Measurements from ENCODE around the gene SPRR2G. TPM values are rescaled to one million over a fixed set of nuclear protein-coding genes. Genes with fewer than 3 reads are reported as not detected.
"Not testable (repeated sequence)": the region's sequence is repeated elsewhere in the genome, so short reads cannot be mapped to it uniquely, and the experiment has no call there.

Gene SPRR2G
- not detected for total RNA-seq

DNA sequence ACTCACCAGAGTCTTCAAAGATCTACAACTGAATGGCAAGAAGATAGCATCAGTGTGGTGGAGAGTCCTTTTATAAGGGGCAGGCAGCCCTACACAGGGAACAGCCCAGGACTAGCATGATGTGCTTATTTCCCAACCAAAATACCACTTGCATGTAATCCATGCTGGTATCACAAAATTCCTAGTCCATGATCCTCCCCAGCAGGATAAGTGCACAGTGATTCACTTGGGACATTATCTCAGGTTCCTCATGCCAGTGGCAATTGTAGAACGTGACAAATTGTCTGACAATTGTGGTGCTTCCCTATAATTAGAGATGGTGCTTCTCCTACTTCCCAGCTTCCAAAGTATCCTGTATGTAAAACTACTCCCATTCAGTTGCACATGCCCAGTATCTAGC, at the start of gene SPRR2G:
Gene SPRR2G (minus strand): TSS at position 45 of the 400 bp plus-strand sequence. CDS start 780 bp downstream, outside the sequence.
- no peaks in the 10 kb centered on the region for H3K36me3 Mint-ChIP-seq
- no peaks in the 10 kb centered on the region for H3K4me1 Mint-ChIP-seq
- ATAC-seq (ENCODE audit: low read depth) (no peak), DNase-seq (no peak)
- H3K4me3 Mint-ChIP-seq = no peak within 1 kb of the TSS
- POLR2A ChIA-PET = no interaction called here
- no peaks in the 10 kb centered on the region for H3K9me3 Mint-ChIP-seq
- H3K27me3 Mint-ChIP-seq = peaks cover 6% of the 10 kb centered on the region
- no peak within 1 kb of the TSS for H3K27ac Mint-ChIP-seq

- ATAC-seq (ENCODE audit: low read depth) (no peak), DNase-seq (no peak)
- Mint-ChIP-seq H3K27me3 (peaks cover 12% of the 10 kb centered on the region), H3K9me3 (no peaks in the 10 kb centered on the region), H3K4me1 (no peaks in the 10 kb centered on the region), H3K36me3 (no peaks in the 10 kb centered on the region), H3K27ac (no peak overlapping the region), H3K4me3 (no peak overlapping the region)
- POLR2A ChIA-PET = no interaction called here
Measured at GRCh38 chr1:153195216-153195615, 44.5 kb upstream of the SPRR2G start.

GRCh38 chr1:153194331-153195050, 43.8 kb upstream of the SPRR2G start:
- no peak overlapping the region for H3K4me3 Mint-ChIP-seq
- no peak overlapping the region for H3K27ac Mint-ChIP-seq
- no peaks in the 10 kb centered on the region for H3K4me1 Mint-ChIP-seq
- peaks cover 12% of the 10 kb centered on the region for H3K27me3 Mint-ChIP-seq
- POLR2A ChIA-PET = no interaction called here
- ATAC-seq (ENCODE audit: low read depth) = no peak
- no peaks in the 10 kb centered on the region for H3K36me3 Mint-ChIP-seq
- no peak for DNase-seq
- no peaks in the 10 kb centered on the region for H3K9me3 Mint-ChIP-seq

DNA sequence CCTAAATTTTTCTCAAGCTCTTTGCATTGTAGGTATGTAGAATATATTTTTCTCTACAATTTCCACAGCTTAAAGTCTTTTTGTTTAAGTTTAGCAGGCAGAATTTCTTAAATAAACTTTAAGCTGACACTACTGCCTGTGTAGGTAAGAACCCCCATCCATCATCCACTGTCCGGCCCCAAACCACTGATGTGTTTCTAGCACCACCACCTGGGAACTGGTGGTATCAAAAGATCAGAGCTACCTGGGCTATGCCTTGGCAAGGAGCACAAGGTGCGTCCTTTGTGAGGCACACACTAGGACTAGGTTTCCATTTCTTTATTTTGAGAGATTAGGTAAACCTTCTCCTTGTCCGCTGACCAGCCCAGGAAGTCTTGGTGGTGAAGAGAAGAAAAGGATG, 42.0 kb upstream of the SPRR2G start:
- Mint-ChIP-seq H3K4me1 (no peaks in the 10 kb centered on the region), H3K9me3 (no peaks in the 10 kb centered on the region), H3K27me3 (peaks cover 11% of the 10 kb centered on the region), H3K27ac (no peak overlapping the region), H3K4me3 (no peak overlapping the region), H3K36me3 (no peaks in the 10 kb centered on the region)
- DNase-seq (no peak), ATAC-seq (ENCODE audit: low read depth) (no peak)
- POLR2A ChIA-PET = no interaction called here

- Mint-ChIP-seq H3K27me3 (peaks cover 17% of the 10 kb centered on the region), H3K27ac (no peak overlapping the region), H3K4me1 (no peaks in the 10 kb centered on the region), H3K9me3 (peaks cover 4% of the 10 kb centered on the region), H3K36me3 (no peaks in the 10 kb centered on the region), H3K4me3 (no peak overlapping the region)
- ATAC-seq (ENCODE audit: low read depth) (no peak), DNase-seq (no peak)
- POLR2A ChIA-PET = no interaction called here
Measured at GRCh38 chr1:153190373-153190772, 39.7 kb upstream of the SPRR2G start.

GRCh38 chr1:153188301-153188700, 37.6 kb upstream of the SPRR2G start:
- H3K27ac Mint-ChIP-seq; H3K4me1 Mint-ChIP-seq; DNase-seq; ATAC-seq (ENCODE audit: low read depth); POLR2A ChIA-PET; H3K36me3 Mint-ChIP-seq; H3K4me3 Mint-ChIP-seq; H3K9me3 Mint-ChIP-seq: not testable (repeated sequence)
- H3K27me3 Mint-ChIP-seq = peaks cover 13% of the 10 kb centered on the region

DNA sequence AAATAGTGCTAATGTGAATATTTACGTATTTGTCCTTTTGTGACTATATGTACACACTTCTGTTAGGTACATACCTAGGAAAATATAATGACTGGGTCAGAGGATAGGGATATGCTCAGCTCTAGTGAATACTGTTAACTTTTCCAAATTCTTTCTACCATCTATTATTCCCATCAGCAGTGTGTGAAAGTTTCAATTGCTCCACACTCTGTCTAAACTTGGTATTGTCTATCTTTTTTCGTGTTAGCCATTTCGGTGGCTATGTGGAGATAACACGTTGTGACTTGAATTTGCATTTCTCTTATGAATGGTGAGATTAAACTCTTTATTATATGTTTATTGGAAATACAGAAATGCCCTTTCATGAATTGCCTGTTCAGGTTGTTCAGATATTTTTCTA, 29.9 kb upstream of the SPRR2G start:
- Mint-ChIP-seq H3K9me3 (no peaks in the 10 kb centered on the region), H3K27ac (no peak overlapping the region), H3K4me1 (no peaks in the 10 kb centered on the region), H3K27me3 (peaks cover 15% of the 10 kb centered on the region), H3K4me3 (no peak overlapping the region), H3K36me3 (no peaks in the 10 kb centered on the region)
- POLR2A ChIA-PET = no interaction called here
- ATAC-seq (ENCODE audit: low read depth) (no peak), DNase-seq (no peak)

GRCh38 chr1:153178922-153179321, 28.2 kb upstream of the SPRR2G start:
- DNase-seq (no peak), ATAC-seq (ENCODE audit: low read depth) (no peak)
- H3K4me3 Mint-ChIP-seq = no peak overlapping the region
- H3K27me3 Mint-ChIP-seq = peaks cover 15% of the 10 kb centered on the region
- POLR2A ChIA-PET = no interaction called here
- no peaks in the 10 kb centered on the region for H3K36me3 Mint-ChIP-seq
- H3K9me3 Mint-ChIP-seq = no peaks in the 10 kb centered on the region
- H3K27ac Mint-ChIP-seq = no peak overlapping the region
- H3K4me1 Mint-ChIP-seq = no peaks in the 10 kb centered on the region

- H3K4me3 Mint-ChIP-seq = no peak overlapping the region
- H3K27ac Mint-ChIP-seq = no peak overlapping the region
- no peaks in the 10 kb centered on the region for H3K4me1 Mint-ChIP-seq
- H3K36me3 Mint-ChIP-seq = no peaks in the 10 kb centered on the region
- POLR2A ChIA-PET = no interaction called here
- DNase-seq (no peak), ATAC-seq (ENCODE audit: low read depth) (no peak)
- peaks cover 26% of the 10 kb centered on the region for H3K27me3 Mint-ChIP-seq
- no peaks in the 10 kb centered on the region for H3K9me3 Mint-ChIP-seq
Measured at GRCh38 chr1:153174624-153175023, 23.9 kb upstream of the SPRR2G start.

- DNase-seq = no peak
- H3K9me3 Mint-ChIP-seq = no peaks in the 10 kb centered on the region
- POLR2A ChIA-PET = no interaction called here
- no peak overlapping the region for H3K27ac Mint-ChIP-seq
- no peak overlapping the region for H3K4me3 Mint-ChIP-seq
- H3K4me1 Mint-ChIP-seq = no peaks in the 10 kb centered on the region
- H3K27me3 Mint-ChIP-seq = peaks cover 31% of the 10 kb centered on the region
- no peak for ATAC-seq (ENCODE audit: low read depth)
- no peaks in the 10 kb centered on the region for H3K36me3 Mint-ChIP-seq
Measured at GRCh38 chr1:153168686-153169085, 18.0 kb upstream of the SPRR2G start.

DNA sequence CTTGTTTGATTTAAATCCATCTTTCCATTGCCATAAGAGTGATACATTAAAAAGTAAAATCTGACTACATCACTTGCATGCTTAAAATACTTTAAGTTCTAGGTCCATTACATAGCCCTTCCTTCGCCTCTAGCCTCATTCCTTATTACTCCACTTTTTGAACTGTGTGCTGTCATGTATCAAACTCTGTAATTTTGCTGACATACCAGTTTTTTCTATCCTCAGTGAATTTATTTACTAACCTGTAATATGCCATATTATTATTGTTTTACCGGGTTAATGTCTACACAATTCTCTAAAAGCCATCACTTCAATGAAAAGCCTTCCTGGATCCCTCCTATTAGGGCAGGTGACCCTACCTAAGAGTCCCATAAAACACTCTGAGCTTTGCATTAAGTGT, 4.9 kb upstream of the SPRR2G start:
- H3K4me3 Mint-ChIP-seq = no peak overlapping the region
- no peak overlapping the region for H3K27ac Mint-ChIP-seq
- peaks cover 2% of the 10 kb centered on the region for H3K27me3 Mint-ChIP-seq
- H3K9me3 Mint-ChIP-seq = peaks cover 7% of the 10 kb centered on the region
- POLR2A ChIA-PET = no interaction called here
- H3K36me3 Mint-ChIP-seq = no peaks in the 10 kb centered on the region
- no peaks in the 10 kb centered on the region for H3K4me1 Mint-ChIP-seq
- DNase-seq (no peak), ATAC-seq (ENCODE audit: low read depth) (no peak)

GRCh38 chr1:153152481-153152880, 1.8 kb upstream of the SPRR2G start:
- no peak for DNase-seq

GRCh38 chr1:153141377-153141776, 9.3 kb downstream of the SPRR2G start:
- POLR2A ChIA-PET = no interaction called here

More at GRCh38 chr1:153152481-153152880, 1.8 kb upstream of the SPRR2G start:
- no peak for ATAC-seq (ENCODE audit: low read depth)
- peaks cover 4% of the 10 kb centered on the region for H3K27me3 Mint-ChIP-seq
- no peaks in the 10 kb centered on the region for H3K4me1 Mint-ChIP-seq
- no peaks in the 10 kb centered on the region for H3K36me3 Mint-ChIP-seq
- POLR2A ChIA-PET = no interaction called here
- H3K27ac Mint-ChIP-seq = no peak overlapping the region
- H3K9me3 Mint-ChIP-seq = peaks cover 2% of the 10 kb centered on the region
- H3K4me3 Mint-ChIP-seq = no peak overlapping the region

GRCh38 chr1:153140484-153140883, 10.2 kb downstream of the SPRR2G start:
- POLR2A ChIA-PET = no interaction called here
- Mint-ChIP-seq H3K27ac (no peak overlapping the region), H3K4me3 (no peak overlapping the region), H3K9me3 (no peaks in the 10 kb centered on the region), H3K36me3 (no peaks in the 10 kb centered on the region), H3K4me1 (no peaks in the 10 kb centered on the region), H3K27me3 (peaks cover 22% of the 10 kb centered on the region)
- ATAC-seq (ENCODE audit: low read depth) (no peak), DNase-seq (no peak)

More at GRCh38 chr1:153141377-153141776, 9.3 kb downstream of the SPRR2G start:
- H3K9me3 Mint-ChIP-seq = no peaks in the 10 kb centered on the region
- no peak overlapping the region for H3K4me3 Mint-ChIP-seq
- DNase-seq (no peak), ATAC-seq (ENCODE audit: low read depth) (no peak)
- no peak overlapping the region for H3K27ac Mint-ChIP-seq
- no peaks in the 10 kb centered on the region for H3K36me3 Mint-ChIP-seq
- peaks cover 24% of the 10 kb centered on the region for H3K27me3 Mint-ChIP-seq
- H3K4me1 Mint-ChIP-seq = no peaks in the 10 kb centered on the region

DNA sequence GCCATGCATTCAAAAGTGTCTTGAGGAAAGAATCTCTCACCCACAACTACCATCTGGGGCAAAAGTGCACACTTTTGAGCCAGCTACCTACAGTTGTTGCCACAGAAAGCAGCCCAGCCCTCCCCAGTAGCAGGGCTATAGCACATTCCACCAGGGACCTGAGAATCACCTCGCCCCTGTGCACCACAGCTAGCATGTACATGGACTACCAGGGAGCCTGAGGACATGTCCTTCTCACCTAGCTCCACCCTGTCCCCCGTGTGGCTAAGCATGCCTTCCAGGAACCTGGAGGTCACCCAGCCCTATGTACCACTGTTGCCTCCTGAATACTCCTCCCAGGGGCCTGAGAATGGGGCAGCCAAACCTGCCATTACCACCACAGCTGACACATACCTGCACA, 16.9 kb downstream of the SPRR2G start:
- Mint-ChIP-seq H3K4me3 (no peak overlapping the region), H3K27me3 (peaks cover 16% of the 10 kb centered on the region), H3K27ac (no peak overlapping the region), H3K4me1 (no peaks in the 10 kb centered on the region), H3K9me3 (no peaks in the 10 kb centered on the region), H3K36me3 (no peaks in the 10 kb centered on the region)
- no peak for ATAC-seq (ENCODE audit: low read depth)
- POLR2A ChIA-PET = no interaction called here
- DNase-seq = no peak
